DMS114 treated with DMSO at 0.1 percent for 48 hours (cell line): ENCODE data around the gene UBE2S.

Experiments
- DNase-seq: peaks from one replicate; lab custom pipeline; 2025; ENCODE audit not compliant: unreplicated experiment; lab: John Stamatoyannopoulos, UW

The UBE2S gene

GRCh38 chr19:55366790-55367189 lies 40.8 kb downstream of the UBE2S start:
- DNase-seq = no peak

DNA sequence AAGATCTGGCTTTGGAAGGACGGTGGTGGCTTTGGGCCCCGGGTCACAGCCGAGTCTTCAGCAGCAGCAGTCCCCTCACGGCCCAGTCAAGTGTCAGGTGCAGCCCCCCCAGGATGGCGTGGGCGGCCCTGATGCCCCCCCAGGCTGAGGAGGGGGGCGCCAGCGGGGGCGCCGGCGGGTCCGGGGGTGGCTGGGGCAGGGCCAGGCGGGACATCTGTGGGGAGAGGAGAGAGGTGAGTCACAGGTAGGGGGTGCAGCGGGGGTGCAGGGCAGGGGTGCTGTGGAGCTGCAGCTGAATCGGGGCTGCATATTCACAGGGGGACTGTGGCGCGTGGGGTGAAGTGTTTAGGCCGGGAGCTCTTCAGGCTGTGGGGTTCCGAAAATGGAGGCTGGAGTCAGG lies 41.6 kb downstream of the UBE2S start:
- DNase-seq = no peak

DNA sequence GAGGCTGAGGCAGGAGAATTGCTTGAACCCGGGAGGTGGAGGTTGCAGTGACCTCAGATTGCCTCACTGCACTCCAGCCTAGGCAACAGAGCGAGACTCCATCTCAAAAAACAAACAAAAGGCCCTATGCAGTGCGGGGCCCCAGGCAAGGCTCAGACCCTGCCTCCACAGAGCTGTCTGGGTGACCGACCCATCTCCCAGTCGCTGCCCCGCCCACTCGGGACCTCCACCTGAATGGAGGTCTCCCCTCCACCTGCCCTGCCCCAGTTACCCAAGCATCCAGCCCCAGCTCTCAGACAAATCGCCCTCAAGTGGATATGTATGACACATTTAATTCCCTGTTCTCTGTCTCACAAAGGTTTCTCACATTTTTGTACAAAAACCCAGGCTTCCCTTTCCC lies 42.3 kb downstream of the UBE2S start:
- DNase-seq = no peak

GRCh38 chr19:55362990-55363716 lies 44.4 kb downstream of the UBE2S start, which contains the start of gene GARIN5B:
Gene GARIN5B, minus strand, starts transcription at chr19:55363260. Its CDS starts 194 bp downstream, at chr19:55363066.
- no peak for DNase-seq

GRCh38 chr19:55362174-55362989 lies 45.2 kb downstream of the UBE2S start:
- no peak for DNase-seq

- DNase-seq = no peak
Observed at GRCh38 chr19:55360902-55361301, 46.7 kb downstream of the UBE2S start.

DNA sequence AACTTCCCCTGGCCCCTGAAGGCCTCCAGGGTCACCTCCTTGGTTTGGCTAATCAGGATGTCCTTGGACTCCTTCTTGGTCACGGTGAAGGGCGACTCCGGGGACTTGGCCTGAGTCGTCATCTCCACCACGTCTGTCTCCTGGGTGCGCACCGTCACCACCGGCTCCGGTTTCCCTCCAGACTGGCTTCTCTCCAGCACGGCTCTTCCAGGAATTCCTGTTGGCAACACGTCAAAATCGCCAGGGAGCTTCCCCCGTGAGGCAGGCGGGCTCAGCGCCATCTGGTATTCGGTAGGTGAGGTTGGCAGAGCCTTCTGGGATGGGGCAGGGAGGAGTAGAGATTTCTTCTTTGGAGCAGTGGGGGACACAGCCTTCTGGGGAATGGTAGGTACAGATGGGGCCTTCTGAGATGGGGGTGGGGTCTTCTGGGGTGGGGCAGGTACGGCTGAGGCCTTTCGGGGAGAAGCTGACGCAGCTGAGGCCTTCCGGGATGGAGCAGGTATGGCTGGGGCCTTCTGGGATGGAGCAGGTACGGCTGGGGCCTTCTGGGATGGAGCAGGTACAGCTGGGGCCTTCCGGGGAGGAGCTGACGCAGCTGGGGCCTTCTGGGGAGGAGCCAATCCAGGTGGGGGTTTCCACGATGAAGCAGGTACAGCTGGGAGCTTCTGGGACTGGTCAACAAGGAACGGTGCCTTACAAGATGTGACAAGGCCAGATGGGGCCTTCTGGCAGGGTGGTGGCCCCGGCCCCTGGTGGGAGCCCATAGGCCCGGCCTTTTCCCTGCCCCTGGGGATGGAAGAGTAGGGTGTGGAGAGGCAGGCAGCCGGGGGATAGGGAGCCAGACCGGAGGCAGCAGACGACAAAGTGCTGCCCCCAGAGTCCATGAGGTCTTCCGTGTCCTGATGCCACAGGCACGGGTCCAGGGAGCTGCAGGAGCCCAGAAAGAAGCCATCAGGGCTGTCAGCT lies 48.4 kb downstream of the UBE2S start:
- no peak for DNase-seq

- no peak for DNase-seq
Observed at GRCh38 chr19:55358493-55358892, 49.1 kb downstream of the UBE2S start.

DNA sequence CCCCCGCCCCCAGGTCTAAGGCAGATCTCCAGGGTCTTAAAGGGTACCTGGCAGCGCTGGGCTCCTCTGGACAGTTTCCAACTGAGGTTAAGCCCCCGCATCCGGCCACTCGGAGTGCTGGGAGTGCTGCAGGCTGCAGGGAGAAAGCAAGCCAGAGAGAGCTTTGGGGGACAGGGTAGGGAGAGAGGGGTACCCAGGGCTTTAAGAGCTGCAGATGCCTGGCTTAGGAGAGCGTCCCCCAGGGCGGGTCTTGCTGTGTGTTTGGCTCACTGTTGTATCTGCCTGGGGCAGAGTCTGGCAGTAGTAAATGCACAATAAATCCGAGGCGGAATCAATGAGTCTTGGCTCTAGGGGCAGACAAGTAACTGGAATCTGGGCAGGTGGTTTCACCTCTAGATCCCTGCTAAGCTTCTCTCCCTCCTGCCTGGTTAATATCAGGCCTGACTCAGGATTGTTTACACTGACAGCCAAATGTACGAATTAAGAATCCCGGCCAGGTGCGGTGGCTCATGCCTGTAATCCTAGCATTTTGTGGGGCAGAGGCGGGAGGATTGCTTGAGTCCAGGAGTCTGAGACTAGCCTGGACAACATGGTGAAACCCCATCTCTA lies 52.3 kb downstream of the UBE2S start:
- DNase-seq = no peak

- DNase-seq = no peak
Observed at GRCh38 chr19:55354698-55355212, 52.8 kb downstream of the UBE2S start, which contains the start of gene COX6B2. Gene COX6B2, minus strand, starts transcription at chr19:55354719. Its CDS starts 198 bp downstream, at chr19:55354521.

DNA sequence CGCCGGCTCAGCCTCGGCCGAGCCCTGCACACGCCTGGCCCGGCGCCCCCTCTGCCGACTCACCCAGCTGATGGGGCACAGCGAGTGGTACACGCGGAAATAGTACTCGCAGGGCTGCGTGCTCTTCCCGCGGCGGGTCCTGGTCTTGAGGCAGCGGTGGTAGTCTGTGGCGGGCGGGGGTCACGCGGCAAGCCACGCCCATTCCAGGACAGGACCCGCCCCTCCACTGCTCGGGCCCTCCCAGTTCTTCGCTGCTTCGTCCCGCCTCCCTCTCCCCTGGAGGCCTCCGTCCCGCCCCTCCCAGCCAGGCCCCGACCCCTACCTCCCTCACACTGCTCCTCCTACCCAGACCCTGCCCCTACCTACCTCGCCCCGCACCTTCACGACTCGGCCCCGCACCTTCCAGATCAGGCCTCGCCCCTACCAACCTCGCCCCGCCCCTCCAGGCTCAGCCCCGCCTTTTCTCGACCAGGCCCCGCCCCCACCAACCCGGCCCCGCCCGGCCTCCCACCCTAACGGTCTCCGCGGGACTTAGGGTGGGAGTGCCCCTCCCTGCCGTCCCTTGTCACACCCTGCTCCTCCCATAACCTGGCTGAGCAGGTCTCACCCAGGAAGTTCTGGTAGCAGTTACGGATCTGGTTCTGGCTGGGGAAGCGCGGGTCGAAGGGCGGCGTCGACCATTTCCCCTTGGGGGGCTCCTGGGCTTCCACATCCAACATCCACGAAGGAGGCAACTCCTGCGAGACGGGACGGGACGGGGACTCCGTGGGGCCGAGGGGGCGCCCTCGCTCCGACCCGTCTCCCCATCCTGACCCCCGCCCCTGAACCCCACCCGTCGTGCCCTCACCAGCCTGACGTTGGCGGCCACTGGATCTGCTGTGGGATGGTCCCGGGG lies 53.5 kb downstream of the UBE2S start:
- peak; percentile 66 for DNase-seq

GRCh38 chr19:55353356-55353802 lies 54.2 kb downstream of the UBE2S start:
- no peak for DNase-seq

DNA sequence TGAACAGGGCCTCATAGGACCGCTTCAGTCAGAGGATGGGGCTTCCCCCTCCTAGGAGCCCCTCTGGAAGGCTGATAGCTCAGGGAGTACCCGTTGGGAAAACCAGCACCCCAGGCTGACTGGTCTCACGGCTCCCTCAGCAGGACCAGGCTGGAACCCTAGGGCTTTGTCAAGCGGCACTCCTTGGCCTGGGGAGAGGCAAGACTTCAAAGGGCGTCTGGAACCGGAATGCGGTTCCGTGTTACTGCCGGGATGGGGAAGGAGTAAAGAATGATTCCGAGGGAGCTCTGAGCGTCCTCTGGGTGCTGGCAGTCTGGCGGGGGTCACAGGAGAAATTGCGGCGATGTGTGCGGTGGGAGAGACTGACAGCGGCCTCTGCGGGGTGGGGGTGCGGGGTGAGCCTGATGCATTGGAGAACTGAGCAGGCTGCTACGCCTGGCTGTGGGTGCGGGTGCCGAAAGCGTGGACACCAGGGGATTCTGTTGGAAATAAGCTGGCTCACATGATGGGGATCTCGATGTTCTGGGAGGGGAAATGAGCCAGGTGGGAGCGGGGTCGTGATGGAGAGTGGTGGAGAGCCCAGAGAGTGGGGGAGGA lies 54.9 kb downstream of the UBE2S start:
- DNase-seq = no peak

GRCh38 chr19:55352040-55352439 lies 55.5 kb downstream of the UBE2S start:
- no peak for DNase-seq

- DNase-seq = no peak
Observed at GRCh38 chr19:55350620-55351315, 56.8 kb downstream of the UBE2S start.
